Pancreas (tissue), 10 donors: ENCODE data around the gene FFAR2. TPM values are rescaled to one million over a fixed set of nuclear protein-coding genes. Genes with fewer than 3 reads are reported as not detected.
A peak's percentile ranks its signal among the peaks of the same experiment; 100 is the strongest.
"Not testable (repeated sequence)": the region's sequence is repeated elsewhere in the genome, so short reads cannot be mapped to it uniquely, and the experiment has no call there.

ENCODE experiments used
- ATAC-seq, 4 donors: fragments of 200-7000 bp; cut with Tn5 transposase; one replicate each; pipeline versions ENCODE4 v1.8.0 to v1.9.1; 2020; ENCODE audit warnings: mild to moderate bottlenecking in 4 of 4, moderate library complexity in 4 of 4
- DNase-seq, 6 donors: peaks; one replicate each; pipeline ENCODE4 v3.0.0-alpha.2; 2020
- FAIRE-seq: peaks from 2 replicates; lab custom pipeline; 2012; peaks lifted over from hg19 to GRCh38; lab: Jason Lieb, UNC
- H3K27ac ChIP-seq, 4 donors: fragments of 200-600 bp; sonication (generic); 1 replicate in 3 of 4; 2 replicates in 1 of 4; pipeline versions ENCODE4 v1.5.0 to v1.8.0; 2020
- H3K27me3 ChIP-seq, 4 donors: fragments of 200-600 bp; one replicate each; pipeline ENCODE4 v1.8.0; 2021
- H3K36me3 ChIP-seq, 3 donors: fragments of 200-600 bp; sonication (generic) in 1 of 3; one replicate each; pipeline versions ENCODE4 v1.5.0 to v1.8.0; 2020 to 2021
- H3K4me1 ChIP-seq, 3 donors: fragments of 200-600 bp; one replicate each; pipeline ENCODE4 v1.8.0; 2021
- H3K4me3 ChIP-seq, 4 donors: fragments of 200-600 bp; sonication (generic) in 2 of 4; one replicate each; pipeline versions ENCODE4 v1.5.0 to v1.8.0; 2020 to 2021
- H3K9me3 ChIP-seq, 4 donors: fragments of 200-600 bp; one replicate each; pipeline ENCODE4 v1.8.0; 2021
- WGBS, 2 donors: extraction: QIAGEN DNeasy Blood & Tissue Kit; methylation state at CpG; one replicate each; pipeline ENCODE4 v1.1.7; 2013; 5-methylcytosine and 5-hydroxymethylcytosine counted together
- intact Hi-C, 3 donors: fragments of 100-400 bp; cut with DNase I; formaldehyde crosslinking; loops; one replicate each; pipeline versions ENCODE4 v1.11.1 to v1.14.2; 2022
- polyA plus RNA-seq, 2 donors: library from polyadenylated mRNA; stranded (reverse); fragments of 200-250 nt; gene quantifications; one replicate each; pipeline ENCODE4 v1.2.3, GENCODE V29; 2013
- total RNA-seq, 6 donors: library from RNA; stranded (reverse); fragmentation: NEBNext Ultra II Directional in 4 of 6; extraction: Animal tissue kit (Norgen Biotek cat#: 25700) in 4 of 6; gene quantifications; one replicate each; pipeline versions ENCODE4 v1.2.1 to v1.2.4, GENCODE V29; 2021 to 2023
- TF ChIP-seq, protein P1 (sequence below), 4 donors: fragments of 200-600 bp; sonication (generic) in 3 of 4; IDR thresholded peaks; one replicate each; pipeline versions ENCODE4 v1.5.0 to v1.8.0; 2021; ENCODE audit warnings: antibody characterized with exemption in 4 of 4
- donor health status: healthy with polysubstance abuse.
- donor health status: DM: no; HTN: no; CAD: no; lungs with moderate emphysema.
- donor health status: DM: no; HTN: no; CAD: no.
- donor health status: control.
- donor health status: control.
- donor health status: Bipolar disorder and iron deficiency.
- donor health status: DM: yes; HTN: yes; CAD: no.
- donor health status: DM: no; HTN: no; CAD: no.
- donor health status: DM: no; HTN: no; CAD: no.
- donor health status: DM: yes; HTN: yes; CAD: no.

The FFAR2 gene
- total and polyA plus RNA-seq, 8 donors: 0.20 to 2.5 (median 0.39) TPM; not detected in 2

DNA sequence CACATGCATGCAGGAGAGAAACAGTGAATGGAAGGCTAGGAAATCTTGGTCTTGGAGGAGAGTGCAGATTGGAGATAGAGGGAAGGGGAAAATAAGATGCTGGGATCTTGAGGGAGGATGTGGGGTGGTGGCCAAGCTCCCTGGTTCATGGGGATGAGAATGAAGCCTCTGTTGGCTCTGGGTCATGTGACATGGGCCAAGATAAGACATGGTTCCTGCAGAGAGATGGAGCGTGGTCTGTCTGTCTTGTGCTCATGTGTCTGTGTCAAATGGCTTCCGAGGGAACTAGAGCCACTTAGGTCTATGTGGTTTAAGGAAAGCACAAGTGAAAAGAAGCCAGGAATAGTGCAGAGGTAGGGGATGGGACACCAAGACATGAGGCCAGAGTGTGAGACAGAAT, 30.8 kb upstream of the FFAR2 start:
- Histone ChIP-seq H3K36me3 (no peaks in the 10 kb centered on the region), H3K9me3 (no peaks in the 10 kb centered on the region), H3K4me1 (peaks cover 0 to 15% (median 4%) of the 10 kb centered on the region in 3 donors), H3K27me3 (no peaks in the 10 kb centered on the region), H3K4me3 (no peak overlapping the region), H3K27ac (no peak overlapping the region)
- FAIRE-seq: no peak
- ATAC-seq: no peak
- no peak for DNase-seq
- TF ChIP-seq, protein P1, sequence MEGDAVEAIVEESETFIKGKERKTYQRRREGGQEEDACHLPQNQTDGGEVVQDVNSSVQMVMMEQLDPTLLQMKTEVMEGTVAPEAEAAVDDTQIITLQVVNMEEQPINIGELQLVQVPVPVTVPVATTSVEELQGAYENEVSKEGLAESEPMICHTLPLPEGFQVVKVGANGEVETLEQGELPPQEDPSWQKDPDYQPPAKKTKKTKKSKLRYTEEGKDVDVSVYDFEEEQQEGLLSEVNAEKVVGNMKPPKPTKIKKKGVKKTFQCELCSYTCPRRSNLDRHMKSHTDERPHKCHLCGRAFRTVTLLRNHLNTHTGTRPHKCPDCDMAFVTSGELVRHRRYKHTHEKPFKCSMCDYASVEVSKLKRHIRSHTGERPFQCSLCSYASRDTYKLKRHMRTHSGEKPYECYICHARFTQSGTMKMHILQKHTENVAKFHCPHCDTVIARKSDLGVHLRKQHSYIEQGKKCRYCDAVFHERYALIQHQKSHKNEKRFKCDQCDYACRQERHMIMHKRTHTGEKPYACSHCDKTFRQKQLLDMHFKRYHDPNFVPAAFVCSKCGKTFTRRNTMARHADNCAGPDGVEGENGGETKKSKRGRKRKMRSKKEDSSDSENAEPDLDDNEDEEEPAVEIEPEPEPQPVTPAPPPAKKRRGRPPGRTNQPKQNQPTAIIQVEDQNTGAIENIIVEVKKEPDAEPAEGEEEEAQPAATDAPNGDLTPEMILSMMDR (IDR thresholded peaks at IDR 0.05): no peak
- WGBS, 2 donors: 87 to 94% methylated on average over 2 of the region's 2 CpGs
- intact Hi-C loops: no loop called here

DNA sequence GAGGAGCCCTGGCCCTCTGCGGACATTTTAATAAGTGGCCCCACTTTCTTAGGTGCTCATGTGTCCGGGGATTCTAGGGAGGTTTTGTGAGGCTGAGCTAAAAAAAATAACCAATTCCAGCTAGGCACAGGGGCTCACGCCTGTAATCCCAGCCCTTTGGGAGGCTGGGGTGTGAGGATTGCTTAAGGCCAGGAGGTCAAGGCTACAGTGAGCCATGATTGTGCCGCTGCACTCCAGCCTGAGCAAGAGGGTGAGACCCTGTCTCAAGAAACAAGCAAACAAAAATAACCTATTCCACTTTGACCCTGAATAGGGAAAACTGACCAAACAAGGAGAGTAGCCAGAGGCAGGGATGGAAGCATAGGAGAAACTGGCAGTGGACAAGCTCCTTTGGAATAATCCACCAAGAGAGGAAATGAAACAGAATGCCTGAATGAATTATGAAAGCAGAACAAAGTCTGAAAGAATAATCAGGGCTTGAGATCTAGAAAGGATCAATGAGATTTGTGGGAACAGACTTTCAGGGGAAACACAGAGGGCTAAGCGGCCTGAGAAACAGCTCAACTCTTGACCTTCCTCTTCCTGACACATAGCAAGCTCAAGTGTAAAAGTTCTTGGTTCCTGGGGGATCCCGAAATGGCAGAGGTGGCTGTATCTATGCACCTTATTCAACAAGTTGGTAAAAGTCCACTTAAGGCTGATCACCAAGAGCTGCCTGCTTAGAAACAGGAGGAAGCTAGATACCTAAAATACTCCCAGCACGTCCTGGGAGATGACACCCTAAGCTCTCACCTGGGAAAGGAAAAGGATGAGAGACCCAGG, 30.1 kb upstream of the FFAR2 start:
- TF ChIP-seq, protein P1 (IDR thresholded peaks at IDR 0.05): no peak
- ATAC-seq (no peak), FAIRE-seq (no peak), DNase-seq (no peak)
- Histone ChIP-seq H3K27ac (no peak overlapping the region), H3K9me3 (no peaks in the 10 kb centered on the region), H3K36me3 (no peaks in the 10 kb centered on the region), H3K4me3 (no peak overlapping the region), H3K4me1 (peaks cover 0 to 15% (median 4%) of the 10 kb centered on the region in 3 donors), H3K27me3 (no peaks in the 10 kb centered on the region)
- intact Hi-C loops: no loop called here
- WGBS, 2 donors: 83 to 85% methylated on average over 7 of the region's 7 CpGs

DNA sequence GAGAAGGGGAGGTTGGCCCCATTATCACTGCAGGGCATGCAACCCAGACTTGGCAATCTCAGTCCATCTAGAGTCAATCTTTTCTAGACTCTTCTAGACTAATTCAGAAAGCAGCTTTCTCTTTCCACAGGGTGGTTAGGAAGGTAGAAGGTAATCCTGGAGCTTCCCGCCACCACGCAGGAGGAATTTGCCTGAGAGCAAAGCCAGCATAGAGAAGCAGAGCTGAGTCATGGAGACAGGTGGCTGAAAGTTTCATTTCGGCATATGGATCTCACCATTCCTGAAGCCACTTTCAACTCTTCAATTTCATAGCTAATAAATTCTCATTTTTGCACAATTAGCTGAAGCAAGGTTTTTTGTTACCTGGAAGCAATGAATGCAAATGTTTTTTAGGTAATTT, 29.0 kb upstream of the FFAR2 start:
- DNase-seq (no peak), ATAC-seq (no peak), FAIRE-seq (no peak)
- Histone ChIP-seq H3K27me3 (no peaks in the 10 kb centered on the region), H3K27ac (no peak overlapping the region), H3K36me3 (no peaks in the 10 kb centered on the region), H3K4me3 (no peak overlapping the region), H3K4me1 (peaks cover 0 to 15% (median 4%) of the 10 kb centered on the region in 3 donors), H3K9me3 (no peaks in the 10 kb centered on the region)
- 93 to 94% methylated on average over 3 of the region's 3 CpGs for WGBS, 2 donors
- TF ChIP-seq, protein P1 (IDR thresholded peaks at IDR 0.05): no peak
- intact Hi-C loops: no loop called here

DNA sequence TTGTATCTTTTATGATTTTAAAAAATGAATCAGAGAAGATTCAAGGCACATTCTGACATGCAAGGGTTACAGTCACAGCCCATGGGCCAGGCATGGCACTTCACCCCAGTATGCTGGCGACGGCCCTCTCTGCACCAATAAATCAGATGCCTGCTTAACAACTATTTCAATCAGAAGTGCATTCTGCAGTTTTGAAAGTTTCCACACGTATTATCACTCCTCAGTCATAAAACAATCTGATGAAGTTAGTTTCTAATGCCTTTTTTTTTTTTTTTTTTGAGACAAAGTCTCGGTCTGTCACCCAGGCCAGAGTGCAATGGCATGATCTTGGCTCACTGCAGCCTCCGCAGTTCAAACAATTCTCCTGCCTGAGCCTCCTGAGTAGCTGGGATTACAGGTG, 28.3 kb upstream of the FFAR2 start:
- Histone ChIP-seq H3K27ac (peak overlapping the region; percentile 49 to 63 (median 62)), H3K4me1 (peaks cover 0 to 15% (median 4%) of the 10 kb centered on the region in 3 donors), H3K9me3 (no peaks in the 10 kb centered on the region), H3K36me3 (no peaks in the 10 kb centered on the region), H3K4me3 (no peak overlapping the region), H3K27me3 (no peaks in the 10 kb centered on the region)
- no peak for DNase-seq
- WGBS, 2 donors: 53 to 54% methylated on average over 5 of the region's 5 CpGs
- TF ChIP-seq, protein P1 (IDR thresholded peaks at IDR 0.05): no peak
- no peak for ATAC-seq
- no peak for FAIRE-seq
- intact Hi-C loops: no loop called here

DNA sequence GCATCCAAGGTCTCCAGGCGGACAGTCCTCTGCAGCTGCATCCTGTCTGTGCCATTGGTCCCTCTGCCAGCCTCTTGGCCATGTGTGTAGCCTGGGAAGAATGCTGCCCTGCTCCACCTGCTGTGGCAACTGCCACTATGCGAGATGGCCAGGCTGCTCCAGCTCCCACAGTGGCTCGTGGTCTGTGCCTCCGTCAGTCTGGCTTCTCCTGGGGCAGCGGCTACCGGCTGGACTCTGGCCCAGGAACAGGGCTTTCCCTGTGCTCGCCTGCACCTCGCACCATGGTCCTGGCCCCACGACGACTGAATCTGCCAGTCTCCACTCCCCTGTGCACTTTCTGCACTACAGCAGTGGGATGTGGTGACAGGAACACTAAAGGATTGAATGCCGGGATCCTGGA, 26.7 kb upstream of the FFAR2 start:
- FAIRE-seq: no peak
- 34 to 37% methylated on average over 11 of the region's 11 CpGs for WGBS, 2 donors
- Histone ChIP-seq H3K27ac (peak overlapping the region; percentile 17 to 63 (median 55)), H3K36me3 (no peaks in the 10 kb centered on the region), H3K4me3 (no peak overlapping the region), H3K9me3 (no peaks in the 10 kb centered on the region), H3K27me3 (no peaks in the 10 kb centered on the region), H3K4me1 (peaks cover 0 to 15% (median 4%) of the 10 kb centered on the region in 3 donors)
- intact Hi-C loops: no loop called here
- DNase-seq: peak; percentile 81 to 96 (median 94)
- TF ChIP-seq, protein P1 (IDR thresholded peaks at IDR 0.05): no peak
- peak; percentile 82 to 87 (median 87) for ATAC-seq

DNA sequence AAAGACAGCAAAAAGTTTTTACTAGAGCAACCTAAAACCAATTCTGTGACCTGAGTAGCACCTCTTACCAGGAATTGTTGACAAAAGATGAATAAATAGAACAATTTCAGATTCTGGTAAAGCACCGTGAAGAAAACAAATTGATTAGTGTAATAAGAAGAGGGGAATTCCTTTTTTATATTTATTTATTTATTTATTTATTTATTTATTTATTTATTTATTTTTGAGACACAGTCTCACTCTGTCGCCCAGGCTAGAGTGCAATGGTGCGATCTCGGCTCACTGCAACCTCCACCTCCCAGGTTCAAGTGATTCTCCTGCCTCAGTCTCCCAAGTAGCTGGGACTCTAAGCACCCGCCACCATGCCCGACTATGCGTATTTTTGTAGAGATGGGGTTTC, 24.7 kb upstream of the FFAR2 start:
- H3K9me3 ChIP-seq, ATAC-seq, H3K36me3 ChIP-seq, H3K27ac ChIP-seq, intact Hi-C loops, FAIRE-seq, H3K27me3 ChIP-seq, DNase-seq, H3K4me3 ChIP-seq: not testable (repeated sequence)
- H3K4me1 ChIP-seq: peaks cover 0 to 20% (median 10%) of the 10 kb centered on the region in 3 donors
- WGBS, 2 donors: 85 to 89% methylated on average over 7 of the region's 7 CpGs
